Right ventricle myocardium superior (tissue), 1 donor: ENCODE measurements around the gene NAXD. TPM values are rescaled to one million over a fixed set of nuclear protein-coding genes. Genes with fewer than 3 reads are reported as not detected.
"Not testable (repeated sequence)": the region's sequence is repeated elsewhere in the genome, so short reads cannot be mapped to it uniquely, and the experiment has no call there.

Experiments used
- ATAC-seq: fragments of 200-7000 bp; cut with Tn5 transposase; one replicate; pipeline ENCODE4 v1.9.1; 2020; ENCODE audit warnings: mild to moderate bottlenecking; ENCODE audit not compliant: poor library complexity
- DNase-seq: peaks from one replicate; pipeline ENCODE4 v3.0.0-alpha.2; 2020
- intact Hi-C: fragments of 100-400 bp; cut with DNase I; formaldehyde crosslinking; loops from one replicate; pipeline ENCODE4 v1.11.2; 2022
- total RNA-seq: library from RNA; stranded (reverse); fragmentation: NEBNext Ultra II Directional; extraction: Animal tissue kit (Norgen Biotek cat#: 25700); gene quantifications from one replicate; pipeline ENCODE4 v1.2.1, GENCODE V29; 2021
- donor health status: DM: no; HTN: yes; CAD: no; lungs with severe emphysema.

The NAXD gene
- total RNA-seq, 1 donor from 2014 or later, result 27.6 TPM

GRCh38 chr13:110589793-110590390 lies 25.5 kb upstream of the NAXD start:
- intact Hi-C loops, result loop anchor here (10.0 kb wide), 1 partner anchor 465 kb away; no protein-coding TSS in a partner anchor
- DNase-seq, result no peak
- ATAC-seq, result no peak

GRCh38 chr13:110590577-110590976 lies 24.8 kb upstream of the NAXD start:
- intact Hi-C loops, result loop anchor here (10.0 kb wide), 1 partner anchor 464 kb away; no protein-coding TSS in a partner anchor
- no peak for DNase-seq
- no peak for ATAC-seq

- ATAC-seq (no peak), DNase-seq (no peak)
- intact Hi-C loops, result loop anchor here (10.0 kb wide), 1 partner anchor 462 kb away; no protein-coding TSS in a partner anchor
Observed at GRCh38 chr13:110592665-110593064, 22.7 kb upstream of the NAXD start.

- peak; percentile 95 for ATAC-seq
- intact Hi-C loops, result loop anchor here (10.0 kb wide), 1 partner anchor 461 kb away; no protein-coding TSS in a partner anchor
- DNase-seq, result no peak
Observed at GRCh38 chr13:110593430-110594130, 21.8 kb upstream of the NAXD start.

- no peak for ATAC-seq
- DNase-seq, result no peak
- intact Hi-C loops, result loop anchor here (5.0 to 10.0 kb wide), 2 partner anchors 220 to 458 kb away; no protein-coding TSS in a partner anchor
Observed at GRCh38 chr13:110597041-110597689, 18.2 kb upstream of the NAXD start.

GRCh38 chr13:110600261-110600819 lies 15.0 kb upstream of the NAXD start:
- DNase-seq (no peak), ATAC-seq (no peak)
- intact Hi-C loops, result no loop called here

- ATAC-seq, result no peak
Observed at GRCh38 chr13:110600980-110601379, 14.4 kb upstream of the NAXD start.

GRCh38 chr13:110605132-110605531 lies 10.2 kb upstream of the NAXD start:
- intact Hi-C loops, result no loop called here
- DNase-seq (no peak), ATAC-seq (no peak)

More at GRCh38 chr13:110600980-110601379, 14.4 kb upstream of the NAXD start:
- DNase-seq, result no peak
- intact Hi-C loops, result no loop called here

- intact Hi-C loops, DNase-seq, ATAC-seq: not testable (repeated sequence)
Observed at GRCh38 chr13:110606281-110606680, 9.1 kb upstream of the NAXD start.

- intact Hi-C loops, result no loop called here
- DNase-seq (no peak), ATAC-seq (no peak)
Observed at GRCh38 chr13:110607675-110608224, 7.6 kb upstream of the NAXD start.

GRCh38 chr13:110610955-110611595 lies 4.3 kb upstream of the NAXD start:
- intact Hi-C loops, result no loop called here
- DNase-seq, result no peak
- ATAC-seq, result no peak

- intact Hi-C loops, result no loop called here
Observed at GRCh38 chr13:110615005-110615321, 382 bp upstream of the NAXD start.

GRCh38 chr13:110616103-110617101 lies 1.1 kb downstream of the NAXD start:
- DNase-seq (no peak), ATAC-seq (no peak)
- intact Hi-C loops, result no loop called here

More at GRCh38 chr13:110615005-110615321, 382 bp upstream of the NAXD start:
- peak; percentile 2 for ATAC-seq
- DNase-seq, result no peak

- ATAC-seq, result no peak
- DNase-seq, result no peak
- intact Hi-C loops, result no loop called here
Observed at GRCh38 chr13:110617321-110618072, 2.2 kb downstream of the NAXD start.

- no peak for ATAC-seq
- intact Hi-C loops, result no loop called here
- no peak for DNase-seq
Observed at GRCh38 chr13:110618167-110618566, 2.8 kb downstream of the NAXD start.

GRCh38 chr13:110618780-110619179 lies 3.4 kb downstream of the NAXD start:
- intact Hi-C loops, result no loop called here
- ATAC-seq (no peak), DNase-seq (no peak)

GRCh38 chr13:110620596-110620995 lies 5.3 kb downstream of the NAXD start:
- ATAC-seq, result no peak
- DNase-seq, result no peak
- intact Hi-C loops, result no loop called here
